GM12801 (cell line): ENCODE data around the gene UHRF1.

Experiments
- CTCF ChIP-seq: IDR thresholded peaks from one replicate; pipeline ENCODE4 v1.5.1; 2011; ENCODE audit warnings: control low read depth; ENCODE audit not compliant: insufficient read length; ENCODE audit errors: extremely low read depth

The UHRF1 gene

GRCh38 chr19:4909897-4910593 is 744 bp downstream of the UHRF1 start:
- no peak for TF ChIP-seq CTCF

- no peak for TF ChIP-seq CTCF
Observed at GRCh38 chr19:4910594-4911281, 1.4 kb downstream of the UHRF1 start.

GRCh38 chr19:4911314-4911713 is 2.0 kb downstream of the UHRF1 start:
- no peak for TF ChIP-seq CTCF

DNA sequence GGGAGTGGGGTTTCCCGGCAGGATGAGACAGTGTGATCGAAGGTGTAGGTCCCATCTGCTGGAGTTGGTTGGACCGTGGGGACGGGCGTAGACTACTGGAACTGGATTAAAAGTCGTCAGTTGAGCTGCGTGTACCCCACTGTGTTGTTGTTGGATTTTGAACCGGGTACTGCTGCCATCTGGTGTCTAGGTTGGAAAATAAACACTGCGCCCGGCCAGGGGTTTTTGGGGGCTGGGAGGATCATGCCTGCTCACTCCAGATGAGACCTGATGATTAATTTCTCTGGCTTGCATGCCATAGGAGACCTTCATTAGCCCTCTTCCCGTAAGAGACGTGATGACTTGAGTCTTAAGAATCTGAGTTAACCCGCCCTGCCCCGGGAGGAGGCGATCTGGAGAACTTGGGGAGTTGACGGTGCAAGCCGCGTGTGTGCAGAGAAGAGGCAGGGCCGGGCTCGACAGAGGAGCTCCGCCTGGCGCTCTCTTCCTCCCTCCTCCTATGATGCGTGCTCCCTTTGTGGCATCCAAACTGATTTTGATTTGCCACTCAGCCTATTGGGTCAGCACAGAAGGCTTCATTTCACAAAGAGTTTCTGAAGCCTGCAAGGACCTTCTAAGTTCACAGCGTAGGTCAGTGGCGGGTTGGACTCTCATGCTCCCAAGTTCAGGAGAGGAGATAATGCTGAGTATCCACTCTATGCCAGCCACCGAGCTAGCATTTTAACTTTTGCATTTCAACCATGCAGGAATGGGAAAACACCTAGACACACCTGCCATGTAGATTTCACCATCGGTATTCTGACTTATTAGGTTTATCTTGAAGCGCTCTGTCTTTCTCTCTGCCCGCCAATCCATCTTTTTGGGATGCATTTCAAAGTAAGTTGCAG is 2.7 kb downstream of the UHRF1 start:
- no peak for TF ChIP-seq CTCF

GRCh38 chr19:4913996-4914735 is 4.9 kb downstream of the UHRF1 start:
- TF ChIP-seq CTCF, result no peak

- no peak for TF ChIP-seq CTCF
Observed at GRCh38 chr19:4914736-4915501, 5.6 kb downstream of the UHRF1 start.
